GM06990 (cell line): ENCODE results near the gene TANC1.

ENCODE experiments used
- DNase-seq: peaks from one replicate; pipeline ENCODE4 v3.0.0-alpha.2; 2011; ENCODE audit not compliant: insufficient read length; ENCODE audit errors: extremely low read depth
- H3K27me3 ChIP-seq: replicated peaks from 2 replicates; pipeline ENCODE4 v1.6.0; 2011; ENCODE audit warnings: low read length; ENCODE audit not compliant: control insufficient read depth, insufficient read depth
- H3K36me3 ChIP-seq: 2 replicates; pipeline ENCODE4 v1.5.1; 2011; ENCODE audit warnings: low read length; ENCODE audit not compliant: control insufficient read depth, insufficient read depth
- H3K4me3 ChIP-seq: replicated peaks from 2 replicates; pipeline ENCODE4 v1.5.1; 2011; ENCODE audit warnings: low read depth, mild to moderate bottlenecking, control low read depth, low read length
- CTCF ChIP-seq: IDR thresholded peaks from 2 replicates; pipeline ENCODE4 v1.5.1; 2011; ENCODE audit warnings: low read length, control low read depth, mild to moderate bottlenecking, inconsistent platforms; ENCODE audit not compliant: insufficient read depth, poor library complexity, severe bottlenecking

TANC1 gene

DNA sequence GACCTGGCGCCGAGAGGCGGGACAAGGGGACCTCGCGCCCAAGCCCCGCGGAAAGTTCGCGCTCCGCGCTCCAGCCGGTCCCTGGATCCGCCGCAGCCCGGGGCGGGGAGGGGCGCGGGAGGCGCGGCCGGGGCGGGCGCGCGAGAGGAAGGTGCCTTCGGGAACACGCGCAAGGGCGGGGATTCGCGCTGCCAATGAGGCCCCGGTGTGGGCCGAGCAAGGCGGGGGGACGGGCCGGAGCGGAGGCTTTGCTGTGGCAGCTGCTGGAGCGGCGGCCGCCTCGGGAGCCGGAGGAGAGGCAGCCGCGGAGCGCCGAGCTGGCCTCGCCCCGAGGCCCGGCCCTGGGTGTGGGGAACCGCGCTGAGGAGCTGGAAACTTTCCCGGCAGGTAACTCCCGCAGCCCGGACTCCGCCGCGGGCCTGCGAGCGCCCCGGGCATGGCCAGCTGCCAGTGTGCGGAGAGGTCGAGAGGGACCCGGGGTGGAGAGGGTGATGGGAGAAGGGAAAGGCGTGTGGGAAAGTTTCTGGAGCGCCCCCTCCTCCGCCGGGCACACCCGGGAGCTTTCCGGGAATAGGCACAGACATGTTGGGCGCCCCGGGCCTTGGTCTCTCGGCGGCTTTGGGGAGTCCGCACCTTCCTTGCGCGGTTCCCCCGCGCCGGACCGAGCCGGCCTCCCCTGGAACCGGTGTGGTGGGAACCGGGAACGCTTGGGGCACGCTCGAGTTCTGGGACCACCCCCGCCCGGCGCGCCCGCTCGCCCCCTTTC is at the start of gene TANC1:
Gene TANC1 (plus strand): TSS at position 245 of the 766 bp plus-strand sequence. CDS start 97,271 bp downstream, outside the sequence.
- Histone ChIP-seq H3K36me3 (no peaks in the 10 kb centered on the region), H3K4me3 (peak within 1 kb of the TSS; percentile 74), H3K27me3 (no peaks in the 10 kb centered on the region)
- TF ChIP-seq CTCF = peak; percentile 9
- peak; percentile 79 for DNase-seq

DNA sequence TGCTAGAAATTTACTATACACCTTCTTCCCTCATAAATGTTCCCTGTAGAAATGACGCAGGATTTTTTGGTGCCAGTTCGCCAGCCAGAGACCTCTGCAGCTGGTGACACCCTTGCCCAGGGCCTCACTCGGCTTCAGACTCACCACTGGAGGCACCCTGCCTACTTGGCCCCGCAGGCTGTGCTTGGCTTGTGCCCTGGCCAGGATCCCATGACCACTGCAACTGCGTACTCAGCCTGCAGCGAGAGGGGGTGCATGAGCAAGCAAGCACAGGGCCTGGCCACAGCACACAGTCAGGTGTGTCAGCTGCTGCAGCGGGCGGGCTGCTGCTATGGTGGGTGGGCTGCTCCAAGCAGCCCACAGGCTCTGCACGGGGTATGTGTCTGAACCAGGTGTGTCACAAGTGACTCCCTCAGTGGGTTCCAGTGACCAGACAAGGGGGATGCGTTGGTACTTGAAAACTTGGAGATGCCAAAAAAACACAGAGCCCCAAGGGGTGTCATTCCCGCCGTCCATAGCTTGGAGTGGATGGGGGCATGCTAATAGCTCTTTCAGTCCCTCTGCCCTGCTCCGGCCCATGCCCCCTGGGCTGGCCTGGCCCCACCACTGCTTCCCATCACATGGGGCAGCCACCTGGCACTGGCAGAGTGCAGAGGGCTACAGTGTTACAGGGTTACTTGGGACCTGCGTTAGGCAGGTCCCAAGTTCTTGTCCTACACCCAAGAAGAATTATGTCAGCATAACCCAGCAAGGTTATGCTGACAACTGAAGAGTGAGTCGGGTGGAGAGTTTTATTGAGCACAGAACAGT is 46.6 kb upstream of the TANC1 start:
- no peaks in the 10 kb centered on the region for H3K36me3 ChIP-seq
- no peak for DNase-seq
- no peak for TF ChIP-seq CTCF
- H3K4me3 ChIP-seq = no peak overlapping the region
- H3K27me3 ChIP-seq = no peaks in the 10 kb centered on the region

GRCh38 chr2:158922601-158923000 is 45.8 kb upstream of the TANC1 start:
- H3K4me3 ChIP-seq = no peak overlapping the region
- no peaks in the 10 kb centered on the region for H3K36me3 ChIP-seq
- no peaks in the 10 kb centered on the region for H3K27me3 ChIP-seq
- no peak for TF ChIP-seq CTCF
- DNase-seq = no peak

GRCh38 chr2:158923180-158923594 is 45.3 kb upstream of the TANC1 start:
- Histone ChIP-seq H3K27me3 (no peaks in the 10 kb centered on the region), H3K36me3 (no peaks in the 10 kb centered on the region), H3K4me3 (no peak overlapping the region)
- no peak for DNase-seq
- TF ChIP-seq CTCF = no peak

- no peaks in the 10 kb centered on the region for H3K36me3 ChIP-seq
- no peaks in the 10 kb centered on the region for H3K27me3 ChIP-seq
- no peak overlapping the region for H3K4me3 ChIP-seq
- no peak for TF ChIP-seq CTCF
- DNase-seq = no peak
Observed at GRCh38 chr2:158923641-158924040, 44.8 kb upstream of the TANC1 start.
